Suprapubic skin (tissue), 4 donors: ENCODE results near the gene ENPP1. TPM values are rescaled to one million over a fixed set of nuclear protein-coding genes. Genes with fewer than 3 reads are reported as not detected.

ENCODE experiments used
- DNase-seq, 2 donors: peaks; one replicate each; pipeline ENCODE4 v3.0.0-alpha.2; 2019; ENCODE audit warnings: low spot score in 2 of 2
- H3K27ac ChIP-seq: fragments of 200-600 bp; sonication (generic); one replicate; pipeline ENCODE4 v1.5.1; 2019
- H3K27me3 ChIP-seq: fragments of 200-600 bp; sonication (generic); one replicate; pipeline ENCODE4 v1.5.1; 2019
- H3K36me3 ChIP-seq: fragments of 200-600 bp; sonication (generic); one replicate; pipeline ENCODE4 v1.5.1; 2019
- H3K4me1 ChIP-seq: fragments of 200-600 bp; sonication (generic); one replicate; pipeline ENCODE4 v1.5.1; 2019
- H3K4me3 ChIP-seq: fragments of 200-600 bp; sonication (generic); one replicate; pipeline ENCODE4 v1.5.1; 2019; ENCODE audit warnings: mild to moderate bottlenecking
- H3K9me3 ChIP-seq: fragments of 200-600 bp; sonication (generic); one replicate; pipeline ENCODE4 v1.5.1; 2019
- EP300 ChIP-seq: sonication (generic); formaldehyde crosslinking; IDR thresholded peaks from one replicate; pipeline ENCODE4 v1.6.1; 2017; ENCODE audit warnings: antibody characterized with exemption
- POLR2A ChIP-seq, 2 donors: fragments of 450-650 bp; IDR thresholded peaks; one replicate each; pipeline ENCODE4 v1.6.1; 2017; ENCODE audit warnings: antibody characterized with exemption in 2 of 2, mild to moderate bottlenecking in 2 of 2, moderate library complexity in 2 of 2
- POLR2AphosphoS5 ChIP-seq, 3 donors: sonication (generic); formaldehyde crosslinking; IDR thresholded peaks; one replicate each; pipeline ENCODE4 v1.6.1; 2017; ENCODE audit warnings: antibody characterized with exemption in 3 of 3
- WGBS: methylation state at CpG from one replicate; pipeline ENCODE4 v1.1.5; 2018; 5-methylcytosine and 5-hydroxymethylcytosine counted together
- total RNA-seq, 4 donors: library from RNA; depleted of rRNA; stranded (reverse); fragments of >200 nt; gene quantifications; one replicate each; pipeline ENCODE4 v1.1.0, GENCODE V29; 2016
- TF ChIP-seq, protein P1 (sequence below), 2 donors: fragments of 200-600 bp in 1 of 2; fragments of 450-650 bp in 1 of 2; sonication (generic) in 1 of 2; IDR thresholded peaks; one replicate each; pipeline ENCODE4 v1.5.1; 2016 to 2019; ENCODE audit warnings: antibody characterized with exemption in 2 of 2, mild to moderate bottlenecking in 1 of 2, moderate library complexity in 1 of 2

ENPP1 gene
- total RNA-seq, 4 donors from 2014 or later = 2.9 to 9.1 (median 4.0) TPM

DNA sequence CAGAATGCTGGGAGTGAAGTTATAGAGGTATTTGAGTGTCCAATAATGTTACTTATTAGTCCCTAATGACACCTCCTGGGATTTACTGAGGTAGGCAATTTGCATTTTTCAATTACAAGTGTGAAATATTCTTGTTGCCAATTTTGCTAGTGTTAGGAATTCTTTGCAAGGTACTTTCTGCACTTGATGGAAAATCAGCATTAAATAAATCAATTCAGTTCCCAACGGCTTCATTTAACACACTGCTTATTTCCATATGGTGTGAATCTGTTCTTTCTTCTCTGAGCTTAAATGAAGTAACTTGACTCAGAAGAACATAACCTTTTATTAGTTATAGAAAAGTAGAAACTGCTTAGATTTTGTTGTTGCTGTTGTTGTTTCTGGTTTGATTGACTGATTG lies 122.2 kb downstream of the ENPP1 start:
- WGBS = 71% methylated on average over 1 of the region's 1 CpG
- TF ChIP-seq, protein P1, sequence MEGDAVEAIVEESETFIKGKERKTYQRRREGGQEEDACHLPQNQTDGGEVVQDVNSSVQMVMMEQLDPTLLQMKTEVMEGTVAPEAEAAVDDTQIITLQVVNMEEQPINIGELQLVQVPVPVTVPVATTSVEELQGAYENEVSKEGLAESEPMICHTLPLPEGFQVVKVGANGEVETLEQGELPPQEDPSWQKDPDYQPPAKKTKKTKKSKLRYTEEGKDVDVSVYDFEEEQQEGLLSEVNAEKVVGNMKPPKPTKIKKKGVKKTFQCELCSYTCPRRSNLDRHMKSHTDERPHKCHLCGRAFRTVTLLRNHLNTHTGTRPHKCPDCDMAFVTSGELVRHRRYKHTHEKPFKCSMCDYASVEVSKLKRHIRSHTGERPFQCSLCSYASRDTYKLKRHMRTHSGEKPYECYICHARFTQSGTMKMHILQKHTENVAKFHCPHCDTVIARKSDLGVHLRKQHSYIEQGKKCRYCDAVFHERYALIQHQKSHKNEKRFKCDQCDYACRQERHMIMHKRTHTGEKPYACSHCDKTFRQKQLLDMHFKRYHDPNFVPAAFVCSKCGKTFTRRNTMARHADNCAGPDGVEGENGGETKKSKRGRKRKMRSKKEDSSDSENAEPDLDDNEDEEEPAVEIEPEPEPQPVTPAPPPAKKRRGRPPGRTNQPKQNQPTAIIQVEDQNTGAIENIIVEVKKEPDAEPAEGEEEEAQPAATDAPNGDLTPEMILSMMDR (IDR thresholded peaks at IDR 0.05) = no peak
- TF ChIP-seq POLR2AphosphoS5 (IDR thresholded peaks at IDR 0.05) = no peak
- no peak for TF ChIP-seq POLR2A (IDR thresholded peaks at IDR 0.05)
- TF ChIP-seq EP300 = no peak
- Histone ChIP-seq H3K9me3 (no peaks in the 10 kb centered on the region), H3K4me3 (no peak overlapping the region), H3K27me3 (no peaks in the 10 kb centered on the region), H3K4me1 (no peaks in the 10 kb centered on the region), H3K36me3 (no peaks in the 10 kb centered on the region), H3K27ac (no peak overlapping the region)
- no peak for DNase-seq

DNA sequence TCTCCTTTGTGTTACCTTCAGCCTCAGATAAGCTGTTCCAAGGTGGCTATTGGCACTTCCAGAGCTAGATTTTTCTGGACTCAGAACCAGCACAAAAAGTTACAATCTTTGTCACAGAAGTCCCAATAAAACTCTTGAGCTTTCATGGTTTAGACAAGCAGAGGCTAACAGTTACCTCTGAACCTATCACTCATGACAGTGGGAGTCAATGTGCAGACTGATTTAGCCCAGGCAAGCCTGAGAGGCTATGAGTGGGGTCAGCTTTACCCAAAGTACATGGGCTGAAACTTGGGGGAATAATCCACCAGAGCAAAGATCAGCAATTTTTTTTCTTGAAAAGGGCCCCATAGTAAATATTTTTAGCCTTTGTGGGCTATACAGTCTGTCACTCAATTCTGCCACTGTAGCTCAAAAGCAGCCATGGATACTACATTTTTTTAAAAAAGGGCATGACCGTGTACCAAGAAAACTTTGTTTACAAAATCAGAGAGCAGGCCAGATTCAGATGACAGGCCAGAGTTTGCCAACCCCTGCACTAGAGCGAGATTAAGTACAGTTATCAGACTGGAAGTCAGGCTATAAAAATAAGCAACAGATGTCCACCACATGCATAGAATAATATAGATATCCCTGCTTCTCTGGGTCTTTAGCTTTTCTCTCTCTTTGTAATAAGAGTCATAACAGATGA lies 123.4 kb downstream of the ENPP1 start:
- Histone ChIP-seq H3K27me3 (no peaks in the 10 kb centered on the region), H3K4me1 (no peaks in the 10 kb centered on the region), H3K36me3 (no peaks in the 10 kb centered on the region), H3K4me3 (no peak overlapping the region), H3K27ac (no peak overlapping the region), H3K9me3 (no peaks in the 10 kb centered on the region)
- TF ChIP-seq POLR2AphosphoS5 (IDR thresholded peaks at IDR 0.05) (no peak), EP300 (no peak), POLR2A (IDR thresholded peaks at IDR 0.05) (no peak)
- TF ChIP-seq, protein P1 (IDR thresholded peaks at IDR 0.05) = no peak
- WGBS = 77% methylated on average over 2 of the region's 2 CpGs
- DNase-seq = no peak

GRCh38 chr6:131936156-131936555 lies 128.3 kb downstream of the ENPP1 start:
- Histone ChIP-seq H3K27me3 (no peaks in the 10 kb centered on the region), H3K27ac (no peak overlapping the region), H3K36me3 (no peaks in the 10 kb centered on the region), H3K4me1 (peaks cover 9% of the 10 kb centered on the region), H3K4me3 (no peak overlapping the region), H3K9me3 (no peaks in the 10 kb centered on the region)
- 89% methylated on average over 4 of the region's 4 CpGs for WGBS
- no peak for DNase-seq
- no peak for TF ChIP-seq POLR2A (IDR thresholded peaks at IDR 0.05)
- TF ChIP-seq EP300 = no peak
- no peak for TF ChIP-seq POLR2AphosphoS5 (IDR thresholded peaks at IDR 0.05)
- TF ChIP-seq, protein P1 (IDR thresholded peaks at IDR 0.05) = no peak

GRCh38 chr6:131937226-131937625 lies 129.4 kb downstream of the ENPP1 start:
- 31% methylated on average over 2 of the region's 2 CpGs for WGBS
- Histone ChIP-seq H3K36me3 (no peaks in the 10 kb centered on the region), H3K27ac (peak overlapping the region; percentile 63), H3K9me3 (no peaks in the 10 kb centered on the region), H3K27me3 (no peaks in the 10 kb centered on the region), H3K4me1 (peaks cover 9% of the 10 kb centered on the region), H3K4me3 (no peak overlapping the region)
- DNase-seq = peak in 1 of 2 donors; percentile 69
- TF ChIP-seq EP300 (no peak), POLR2AphosphoS5 (IDR thresholded peaks at IDR 0.05) (no peak), POLR2A (IDR thresholded peaks at IDR 0.05) (no peak)
- TF ChIP-seq, protein P1 (IDR thresholded peaks at IDR 0.05) = no peak

DNA sequence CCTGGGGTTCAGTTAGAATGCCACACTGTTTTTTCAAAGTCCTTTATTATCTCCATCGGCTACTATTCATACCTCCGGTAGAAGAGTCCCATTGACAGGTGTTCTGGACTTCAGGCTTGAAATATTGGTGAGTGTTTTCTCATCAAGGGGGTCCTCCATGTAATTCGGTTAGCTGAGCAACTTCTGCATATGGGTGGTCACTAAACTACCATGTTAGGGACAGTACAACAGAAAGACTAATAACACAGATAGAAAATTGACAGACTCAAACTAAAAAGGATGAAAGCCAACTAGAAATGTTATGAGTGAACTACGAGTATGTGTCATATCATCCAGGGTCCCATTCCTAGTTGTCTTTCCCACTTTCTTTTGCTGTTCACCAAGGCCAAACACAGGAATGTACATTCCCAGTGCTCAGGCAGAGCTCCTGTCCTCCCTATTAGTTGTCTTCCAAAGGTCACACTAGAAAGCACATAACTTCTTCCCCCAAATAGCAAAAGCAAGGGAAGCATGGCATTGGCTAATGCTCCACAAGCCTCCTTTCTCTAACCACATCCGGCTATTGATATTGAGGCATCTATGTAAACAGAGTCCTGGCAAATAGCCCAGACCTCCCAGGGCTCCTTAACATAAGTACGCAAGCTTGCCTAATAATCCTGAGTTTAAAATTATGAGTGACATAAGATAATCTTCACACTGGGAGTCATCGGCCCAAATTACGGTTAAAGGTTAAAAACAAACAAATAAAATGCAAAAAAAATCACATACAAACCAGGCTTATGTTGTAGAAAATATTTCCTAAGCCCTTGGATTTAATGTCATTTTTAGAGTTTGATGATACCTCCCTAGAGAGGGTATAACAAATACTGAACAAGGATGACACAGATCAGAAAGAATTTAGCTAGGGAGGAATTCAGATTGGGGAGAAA lies 130.1 kb downstream of the ENPP1 start:
- peak overlapping the region; percentile 63 for H3K27ac ChIP-seq
- H3K4me1 ChIP-seq = peaks cover 9% of the 10 kb centered on the region
- no peak overlapping the region for H3K4me3 ChIP-seq
- no peaks in the 10 kb centered on the region for H3K36me3 ChIP-seq
- no peaks in the 10 kb centered on the region for H3K9me3 ChIP-seq
- TF ChIP-seq EP300 (no peak), POLR2AphosphoS5 (IDR thresholded peaks at IDR 0.05) (no peak), POLR2A (IDR thresholded peaks at IDR 0.05) (no peak)
- TF ChIP-seq, protein P1 (IDR thresholded peaks at IDR 0.05) = no peak
- DNase-seq = no peak
- WGBS = 61% methylated on average over 8 of the region's 8 CpGs
- no peaks in the 10 kb centered on the region for H3K27me3 ChIP-seq
